Activated CD4-positive, alpha-beta T cell treated with anti-CD3 and anti-CD28 coated beads for 36 hours (primary cell): Measurements from ENCODE around the gene GRB14. TPM values are rescaled to one million over a fixed set of nuclear protein-coding genes. Genes with fewer than 3 reads are reported as not detected.

ENCODE experiments used
- ATAC-seq: fragments of 200-7000 bp; cut with Tn5 transposase; one replicate; pipeline ENCODE4 v1.10.0; 2021; ENCODE audit warnings: mild to moderate bottlenecking, moderate library complexity
- CTCF ChIA-PET: fragments of 350-600 bp; sonication (Branson Sonifier 250); formaldehyde crosslinking; loops from one replicate; lab custom pipeline; 2021; ENCODE audit warnings: antibody characterized with exemption; lab: Charles Lee
- POLR2A ChIA-PET: fragments of 350-600 bp; sonication (Branson Sonifier 250); formaldehyde crosslinking; loops from one replicate; lab custom pipeline; 2021; ENCODE audit warnings: antibody characterized with exemption, inconsistent platforms; lab: Charles Lee
- DNase-seq: peaks from one replicate; pipeline ENCODE4 v3.0.0-alpha.2; 2020
- H3K27ac Mint-ChIP-seq: one replicate; pipeline ENCODE4 v1.8.0; 2021; ENCODE audit warnings: mixed read lengths
- H3K27me3 Mint-ChIP-seq: one replicate; pipeline ENCODE4 v1.8.0; 2021; ENCODE audit warnings: mixed read lengths
- H3K36me3 Mint-ChIP-seq: one replicate; pipeline ENCODE4 v1.8.0; 2021; ENCODE audit warnings: low read depth, mixed read lengths
- H3K4me1 Mint-ChIP-seq: one replicate; pipeline ENCODE4 v1.8.0; 2021; ENCODE audit warnings: mixed read lengths
- H3K4me3 Mint-ChIP-seq: one replicate; pipeline ENCODE4 v1.8.0; 2021; ENCODE audit warnings: mild to moderate bottlenecking, moderate library complexity, mixed read lengths
- H3K9me3 Mint-ChIP-seq: one replicate; pipeline ENCODE4 v1.8.0; 2021; ENCODE audit warnings: low read depth, mixed read lengths
- intact Hi-C, 2 experiments: fragments of 100-400 bp; cut with DNase I in 1 of 2; cut with micrococcal nuclease in 1 of 2; formaldehyde crosslinking; loops; one replicate each; pipeline versions ENCODE4 v1.14.2 to v1.15.1; 2022 to 2024; cut with DNase I, micrococcal nuclease
- total RNA-seq, 2 experiments: library from RNA; stranded (reverse); gene quantifications; one replicate each; pipeline ENCODE4 v1.2.3, GENCODE V29; 2021

The GRB14 gene
- total RNA-seq, 2 experiments from 2014 or later, result not detected

GRCh38 chr2:164609790-164610189 lies 11.5 kb downstream of the GRB14 start:
- H3K27ac Mint-ChIP-seq, result no peak overlapping the region
- no peaks in the 10 kb centered on the region for H3K4me1 Mint-ChIP-seq
- H3K27me3 Mint-ChIP-seq, result no peaks in the 10 kb centered on the region
- no peak for ATAC-seq
- H3K9me3 Mint-ChIP-seq, result no peaks in the 10 kb centered on the region
- H3K4me3 Mint-ChIP-seq, result no peak overlapping the region
- CTCF ChIA-PET, result no interaction called here
- H3K36me3 Mint-ChIP-seq, result no peaks in the 10 kb centered on the region
- DNase-seq, result no peak
- POLR2A ChIA-PET, result no interaction called here
- intact Hi-C loops, result no loop called here

GRCh38 chr2:164606557-164606956 lies 14.7 kb downstream of the GRB14 start:
- Mint-ChIP-seq H3K27ac (no peak overlapping the region), H3K9me3 (no peaks in the 10 kb centered on the region), H3K4me3 (no peak overlapping the region), H3K27me3 (no peaks in the 10 kb centered on the region), H3K36me3 (no peaks in the 10 kb centered on the region), H3K4me1 (no peaks in the 10 kb centered on the region)
- ATAC-seq, result no peak
- intact Hi-C loops, result no loop called here
- ChIA-PET POLR2A (no interaction called here), CTCF (no interaction called here)
- no peak for DNase-seq

GRCh38 chr2:164605295-164605694 lies 16.0 kb downstream of the GRB14 start:
- H3K27ac Mint-ChIP-seq, result no peak overlapping the region
- DNase-seq (no peak), ATAC-seq (no peak)
- CTCF ChIA-PET, result interaction anchor here (0.6 kb wide), 1 partner anchor 160 kb away, joined by 3 read pairs; no protein-coding TSS in a partner anchor
- H3K27me3 Mint-ChIP-seq, result no peaks in the 10 kb centered on the region
- H3K4me3 Mint-ChIP-seq, result no peak overlapping the region
- H3K9me3 Mint-ChIP-seq, result no peaks in the 10 kb centered on the region
- no peaks in the 10 kb centered on the region for H3K4me1 Mint-ChIP-seq
- intact Hi-C loops, result no loop called here
- POLR2A ChIA-PET, result no interaction called here
- no peaks in the 10 kb centered on the region for H3K36me3 Mint-ChIP-seq

GRCh38 chr2:164600763-164601162 lies 20.5 kb downstream of the GRB14 start:
- H3K27ac Mint-ChIP-seq, result no peak overlapping the region
- no peaks in the 10 kb centered on the region for H3K4me1 Mint-ChIP-seq
- ChIA-PET CTCF (interaction anchor here (0.6 to 1.8 kb wide), 3 partner anchors 23 to 199 kb away, joined by 3 to 5 read pairs (median 4); no protein-coding TSS in a partner anchor), POLR2A (no interaction called here)
- intact Hi-C loops, result no loop called here
- no peaks in the 10 kb centered on the region for H3K36me3 Mint-ChIP-seq
- no peaks in the 10 kb centered on the region for H3K9me3 Mint-ChIP-seq
- no peaks in the 10 kb centered on the region for H3K27me3 Mint-ChIP-seq
- H3K4me3 Mint-ChIP-seq, result no peak overlapping the region
- ATAC-seq (no peak), DNase-seq (no peak)

- DNase-seq (peak; percentile 38), ATAC-seq (peak; percentile 72)
- no peaks in the 10 kb centered on the region for H3K27me3 Mint-ChIP-seq
- no peaks in the 10 kb centered on the region for H3K9me3 Mint-ChIP-seq
- H3K27ac Mint-ChIP-seq, result no peak overlapping the region
- intact Hi-C loops, result no loop called here
- H3K4me1 Mint-ChIP-seq, result no peaks in the 10 kb centered on the region
- ChIA-PET POLR2A (no interaction called here), CTCF (interaction anchor here (0.6 to 1.8 kb wide), 3 partner anchors 24 to 198 kb away, joined by 3 to 5 read pairs (median 4); no protein-coding TSS in a partner anchor)
- no peaks in the 10 kb centered on the region for H3K36me3 Mint-ChIP-seq
- no peak overlapping the region for H3K4me3 Mint-ChIP-seq
These were observed 21.2 kb downstream of the GRB14 start for GRCh38 chr2:164599954-164600589.

GRCh38 chr2:164597983-164598382 lies 23.3 kb downstream of the GRB14 start:
- no peaks in the 10 kb centered on the region for H3K9me3 Mint-ChIP-seq
- no peaks in the 10 kb centered on the region for H3K36me3 Mint-ChIP-seq
- ChIA-PET POLR2A (no interaction called here), CTCF (no interaction called here)
- intact Hi-C loops, result no loop called here
- H3K27me3 Mint-ChIP-seq, result no peaks in the 10 kb centered on the region
- H3K27ac Mint-ChIP-seq, result no peak overlapping the region
- DNase-seq, result no peak
- H3K4me1 Mint-ChIP-seq, result no peaks in the 10 kb centered on the region
- H3K4me3 Mint-ChIP-seq, result no peak overlapping the region
- ATAC-seq, result no peak

- Mint-ChIP-seq H3K27ac (no peak overlapping the region), H3K27me3 (no peaks in the 10 kb centered on the region), H3K4me3 (no peak overlapping the region), H3K36me3 (no peaks in the 10 kb centered on the region), H3K9me3 (peaks cover 4% of the 10 kb centered on the region), H3K4me1 (no peaks in the 10 kb centered on the region)
- ChIA-PET CTCF (no interaction called here), POLR2A (no interaction called here)
- DNase-seq (no peak), ATAC-seq (no peak)
- intact Hi-C loops, result no loop called here
These were observed 26.3 kb downstream of the GRB14 start for GRCh38 chr2:164595031-164595430.

GRCh38 chr2:164593959-164594358 lies 27.3 kb downstream of the GRB14 start:
- CTCF ChIA-PET, result no interaction called here
- intact Hi-C loops, result no loop called here
- ATAC-seq (no peak), DNase-seq (no peak)
- H3K4me3 Mint-ChIP-seq, result no peak overlapping the region
- POLR2A ChIA-PET, result no interaction called here
- H3K9me3 Mint-ChIP-seq, result peaks cover 4% of the 10 kb centered on the region
- H3K27me3 Mint-ChIP-seq, result no peaks in the 10 kb centered on the region
- no peak overlapping the region for H3K27ac Mint-ChIP-seq
- H3K4me1 Mint-ChIP-seq, result no peaks in the 10 kb centered on the region
- no peaks in the 10 kb centered on the region for H3K36me3 Mint-ChIP-seq

GRCh38 chr2:164593541-164593940 lies 27.7 kb downstream of the GRB14 start:
- intact Hi-C loops, result no loop called here

GRCh38 chr2:164589522-164589921 lies 31.8 kb downstream of the GRB14 start:
- Mint-ChIP-seq H3K36me3 (no peaks in the 10 kb centered on the region), H3K27me3 (peaks cover 2% of the 10 kb centered on the region), H3K27ac (no peak overlapping the region), H3K4me1 (no peaks in the 10 kb centered on the region), H3K9me3 (peaks cover 4% of the 10 kb centered on the region), H3K4me3 (no peak overlapping the region)
- DNase-seq, result no peak
- ChIA-PET CTCF (no interaction called here), POLR2A (no interaction called here)
- ATAC-seq, result no peak
- intact Hi-C loops, result no loop called here

More at GRCh38 chr2:164593541-164593940, 27.7 kb downstream of the GRB14 start:
- ATAC-seq, result no peak
- peaks cover 4% of the 10 kb centered on the region for H3K9me3 Mint-ChIP-seq
- H3K4me3 Mint-ChIP-seq, result no peak overlapping the region
- no peak overlapping the region for H3K27ac Mint-ChIP-seq
- no peaks in the 10 kb centered on the region for H3K4me1 Mint-ChIP-seq
- no peaks in the 10 kb centered on the region for H3K27me3 Mint-ChIP-seq
- ChIA-PET POLR2A (no interaction called here), CTCF (no interaction called here)
- no peaks in the 10 kb centered on the region for H3K36me3 Mint-ChIP-seq
- DNase-seq, result no peak

GRCh38 chr2:164581050-164581449 lies 40.2 kb downstream of the GRB14 start:
- CTCF ChIA-PET, result no interaction called here
- no peak for DNase-seq
- intact Hi-C loops, result no loop called here
- Mint-ChIP-seq H3K9me3 (no peaks in the 10 kb centered on the region), H3K27me3 (peaks cover 2% of the 10 kb centered on the region), H3K27ac (no peak overlapping the region), H3K4me1 (no peaks in the 10 kb centered on the region), H3K36me3 (no peaks in the 10 kb centered on the region), H3K4me3 (no peak overlapping the region)
- POLR2A ChIA-PET, result no interaction called here
- no peak for ATAC-seq

- H3K27ac Mint-ChIP-seq, result no peak overlapping the region
- ChIA-PET CTCF (no interaction called here), POLR2A (no interaction called here)
- ATAC-seq (no peak), DNase-seq (no peak)
- H3K4me3 Mint-ChIP-seq, result no peak overlapping the region
- no peaks in the 10 kb centered on the region for H3K9me3 Mint-ChIP-seq
- H3K36me3 Mint-ChIP-seq, result no peaks in the 10 kb centered on the region
- intact Hi-C loops, result loop anchor here in 1 of 2 experiments (10.0 kb wide), 1 partner anchor 370 kb away; no protein-coding TSS in a partner anchor
- H3K27me3 Mint-ChIP-seq, result no peaks in the 10 kb centered on the region
- no peaks in the 10 kb centered on the region for H3K4me1 Mint-ChIP-seq
These were observed 46.4 kb downstream of the GRB14 start for GRCh38 chr2:164574931-164575330.
